ENCODE measurements around the gene NGLY1.

The NGLY1 gene

DNA sequence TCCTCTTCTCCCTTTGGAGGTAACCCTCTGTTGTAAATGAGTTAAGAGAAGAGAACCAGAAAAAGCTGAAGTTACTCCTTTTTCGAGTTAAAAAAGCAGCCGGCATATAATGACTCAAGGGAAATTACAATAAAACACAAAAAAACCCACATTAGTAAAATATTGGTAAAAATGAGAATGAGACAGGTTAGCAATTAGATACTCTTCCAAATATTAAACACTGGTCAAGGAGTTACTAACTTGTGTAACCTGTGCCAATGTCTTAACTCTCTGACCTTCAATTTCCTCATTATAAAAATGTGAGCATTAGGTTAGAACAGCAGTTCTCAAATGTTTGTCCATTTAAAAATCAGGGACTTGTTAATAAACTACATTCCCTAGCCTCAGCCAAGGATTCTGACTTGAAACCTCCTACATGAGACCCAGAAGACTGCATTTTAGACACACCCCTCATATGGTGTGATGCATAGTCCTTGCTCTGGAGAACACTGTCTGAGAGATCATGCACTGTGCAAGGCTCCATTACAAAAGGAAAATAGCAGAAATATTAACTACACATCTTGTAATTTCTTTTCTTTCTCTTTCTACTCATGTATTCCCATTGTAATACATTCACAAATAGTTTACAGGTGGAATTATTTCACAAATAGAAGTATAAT is 75.8 kb downstream of the NGLY1 start:
- DNase-seq (ENCODE audit: low read depth): no peak

GRCh38 chr3:25706213-25706612 is 77.0 kb downstream of the NGLY1 start:
- DNase-seq (ENCODE audit: low read depth): no peak

DNA sequence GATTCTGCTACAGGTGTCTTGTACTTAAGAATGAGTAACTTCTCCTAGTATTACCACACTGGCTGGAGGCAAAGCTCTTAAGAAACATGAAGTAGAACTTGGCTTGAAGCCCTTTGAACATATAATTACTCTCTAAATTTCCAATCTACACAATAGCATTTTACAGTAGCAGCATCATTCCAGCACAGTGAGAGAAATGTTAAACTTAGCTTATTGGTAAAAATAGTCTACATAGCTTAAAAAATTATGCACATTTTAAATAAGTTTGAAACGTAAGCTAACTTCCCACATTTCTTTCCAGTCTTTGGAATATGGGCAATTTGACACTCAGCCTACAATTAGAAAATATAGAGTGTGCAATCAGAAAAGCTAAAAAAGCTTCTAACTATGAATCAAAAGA is 85.7 kb downstream of the NGLY1 start:
- no peak for DNase-seq (ENCODE audit: low read depth)

DNA sequence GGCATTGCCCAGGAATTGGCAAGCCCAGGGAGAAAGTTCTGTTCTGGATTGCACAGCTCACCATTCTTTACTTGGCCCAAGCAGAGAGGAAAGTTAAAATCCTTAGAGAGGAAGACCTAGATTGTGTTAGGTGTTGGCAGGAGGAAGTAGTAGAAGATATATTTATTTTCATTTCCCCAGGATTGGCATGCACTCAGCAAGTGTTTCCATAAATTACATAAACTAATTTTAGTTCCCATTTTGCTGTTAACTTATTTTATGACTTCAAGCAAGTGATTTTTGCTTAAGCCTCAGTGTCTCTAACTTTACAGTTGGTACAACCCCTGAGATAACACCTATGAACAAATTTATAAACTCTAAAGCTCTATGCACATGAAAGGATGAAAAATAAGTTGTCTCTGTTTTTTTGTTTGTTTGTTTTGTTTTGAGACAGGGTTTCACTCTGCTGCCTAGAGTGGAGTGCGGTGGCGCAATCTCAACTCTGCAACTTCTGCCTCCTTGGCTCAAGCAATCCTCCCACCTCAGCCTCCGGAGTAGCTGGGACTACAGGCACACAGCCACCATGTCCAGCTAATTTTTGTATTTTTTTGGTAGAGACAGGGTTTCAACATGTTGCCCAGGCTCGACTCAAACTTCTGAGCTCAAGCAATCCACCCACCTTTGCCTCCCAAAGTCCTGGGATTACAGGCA is 87.4 kb downstream of the NGLY1 start:
- no peak for DNase-seq (ENCODE audit: low read depth)

- DNase-seq (ENCODE audit: low read depth): no peak
Observed at GRCh38 chr3:25693238-25693637, 90.0 kb downstream of the NGLY1 start.

GRCh38 chr3:25692341-25692740 is 90.9 kb downstream of the NGLY1 start:
- DNase-seq (ENCODE audit: low read depth): no peak

DNA sequence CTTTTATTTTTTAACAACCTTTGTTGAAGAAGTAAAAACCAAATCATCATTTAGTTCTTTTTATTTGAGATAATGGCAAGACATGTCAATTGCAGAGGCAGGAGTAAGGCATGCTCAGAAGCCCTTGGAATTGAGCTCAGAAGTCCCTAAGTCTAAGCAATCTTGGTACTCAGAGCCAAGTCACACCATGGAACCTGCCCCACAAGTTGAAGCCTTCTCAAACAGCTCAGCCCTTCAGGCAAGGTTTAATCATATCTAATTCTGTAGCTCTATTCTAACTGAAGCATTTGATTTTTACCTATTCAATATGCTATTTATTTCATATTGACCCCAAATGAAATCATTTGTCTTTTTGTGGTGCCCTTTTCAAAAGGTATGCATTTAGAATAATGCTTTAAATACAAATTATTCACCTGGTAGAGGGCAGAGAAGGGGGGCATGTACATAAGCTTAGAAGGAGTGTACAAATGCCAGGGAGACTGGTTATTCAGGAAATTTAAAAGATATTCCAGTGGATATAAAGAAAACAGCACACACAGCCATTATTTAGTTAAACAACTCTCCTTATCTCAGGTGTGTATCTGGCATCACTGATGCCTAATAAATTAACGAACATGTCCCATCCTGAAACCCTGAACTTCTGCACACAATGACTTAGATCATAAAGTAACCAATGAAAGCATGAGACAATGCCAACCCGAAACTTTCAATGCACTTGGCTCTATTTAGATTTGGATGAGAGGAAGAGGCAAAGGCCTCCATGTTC is 92.3 kb downstream of the NGLY1 start:
- DNase-seq (ENCODE audit: low read depth): no peak

DNA sequence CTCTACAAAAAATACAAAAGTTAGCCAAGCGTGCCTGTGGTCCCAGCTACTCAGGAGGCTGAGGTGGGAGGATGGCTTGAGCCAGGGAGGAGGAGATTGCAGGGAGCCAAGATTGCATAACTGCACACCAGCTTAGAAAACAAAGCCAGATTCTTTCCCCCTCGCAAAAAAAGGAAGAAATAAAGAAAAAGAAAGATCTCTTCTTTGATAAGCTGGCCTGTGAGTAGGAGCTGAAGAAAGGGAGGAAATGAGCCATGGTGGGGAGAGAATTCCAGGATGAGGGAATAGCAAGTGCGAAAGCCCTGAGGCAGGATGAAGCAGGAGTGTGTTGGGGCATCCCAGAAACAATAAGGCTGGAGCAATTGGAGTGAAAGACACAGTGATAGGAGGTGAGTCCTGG is 94.0 kb downstream of the NGLY1 start:
- DNase-seq (ENCODE audit: low read depth): no peak

- DNase-seq (ENCODE audit: low read depth): no peak
Observed at GRCh38 chr3:25687742-25688141, 95.5 kb downstream of the NGLY1 start.

DNA sequence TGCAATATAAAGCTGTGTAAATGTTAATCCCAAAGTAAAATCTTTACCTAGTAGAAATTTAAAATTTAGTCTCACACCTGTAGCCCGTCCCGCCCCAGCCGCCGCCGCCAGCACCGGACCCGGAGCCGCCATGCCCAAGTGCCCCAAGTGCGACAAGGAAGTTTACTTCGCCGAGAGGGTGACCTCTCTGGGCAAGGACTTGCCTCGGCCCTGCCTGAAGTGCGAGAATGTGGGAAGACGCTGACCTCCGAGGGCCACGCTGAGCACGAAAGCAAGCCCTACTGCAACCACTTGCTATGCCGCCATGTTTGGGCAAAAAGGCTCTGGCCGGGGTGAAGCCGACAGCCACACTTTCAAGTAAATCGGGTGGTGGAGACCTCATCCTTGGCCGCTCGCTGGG is 96.5 kb downstream of the NGLY1 start:
- DNase-seq (ENCODE audit: low read depth): no peak

DNA sequence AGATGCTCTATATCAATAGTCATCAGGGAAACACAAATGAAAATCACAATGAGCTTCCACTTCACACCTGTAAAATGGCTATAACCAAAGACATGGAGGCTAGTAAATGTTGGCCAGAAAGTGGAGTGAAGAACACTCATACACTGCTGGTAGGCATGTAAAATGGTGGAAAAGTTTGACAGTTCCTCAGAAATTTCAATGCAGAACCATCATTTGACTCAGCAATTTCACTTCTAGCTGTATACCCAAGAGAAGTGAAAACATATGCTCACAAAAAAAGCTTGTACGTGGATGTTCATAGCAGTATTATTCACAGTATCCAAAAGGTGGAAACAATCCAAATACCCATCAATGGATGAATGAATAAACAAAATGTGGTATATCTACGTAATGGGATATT is 99.4 kb downstream of the NGLY1 start:
- DNase-seq (ENCODE audit: low read depth): no peak

DNA sequence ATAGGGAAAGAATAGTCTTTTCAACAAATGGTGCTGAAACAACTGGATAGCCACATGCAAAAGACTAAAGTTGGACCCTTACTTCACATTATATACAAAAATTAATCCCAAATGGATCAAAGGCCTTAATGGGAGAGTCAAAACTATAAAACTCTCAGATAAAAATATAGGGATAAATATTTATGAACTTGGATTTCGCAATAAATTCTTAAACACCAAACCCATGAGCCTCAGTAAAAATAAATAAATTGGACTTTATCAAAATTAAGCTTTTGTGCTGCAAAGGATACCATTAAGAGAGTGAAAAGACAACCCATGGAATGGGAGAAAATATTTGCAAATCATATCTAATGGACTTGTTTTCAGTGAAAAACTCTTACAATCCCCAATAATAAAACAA is 99.8 kb downstream of the NGLY1 start:
- no peak for DNase-seq (ENCODE audit: low read depth)

DNA sequence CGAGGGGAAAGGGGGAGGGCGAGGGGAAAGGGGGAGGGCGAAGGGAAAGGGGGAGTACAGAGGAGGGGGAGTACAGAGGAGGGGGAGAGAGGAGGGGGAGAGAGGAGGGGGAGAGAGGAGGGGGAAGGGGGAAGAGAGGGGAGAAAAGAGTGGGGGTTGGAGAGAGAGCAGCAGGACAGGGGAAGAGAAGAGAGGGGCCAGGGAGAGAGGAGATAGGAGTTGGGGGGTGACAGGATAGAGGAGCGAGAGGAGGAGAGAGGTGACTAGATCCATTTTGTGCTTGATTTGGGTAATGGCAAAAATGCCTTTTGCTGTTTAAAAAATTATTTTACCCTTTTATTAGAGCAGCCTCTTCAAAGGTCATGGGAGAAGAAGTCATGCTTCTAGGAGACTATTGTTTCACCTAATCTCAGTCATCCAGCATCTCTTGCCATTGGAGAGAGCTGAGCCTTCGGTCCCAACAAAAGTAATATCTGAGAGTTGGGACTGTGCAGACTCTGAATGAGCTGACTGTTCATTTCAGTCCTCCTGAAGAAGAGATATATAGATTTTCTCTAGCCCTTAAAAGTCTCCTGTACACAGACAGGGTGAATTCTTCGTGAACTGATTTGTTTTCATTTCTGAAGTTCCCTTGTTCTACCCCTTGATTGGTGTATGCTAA is 103.5 kb downstream of the NGLY1 start:
- no peak for DNase-seq (ENCODE audit: low read depth)

GRCh38 chr3:25679166-25679565 is 104.1 kb downstream of the NGLY1 start:
- no peak for DNase-seq (ENCODE audit: low read depth)

GRCh38 chr3:25678581-25678980 is 104.7 kb downstream of the NGLY1 start:
- DNase-seq (ENCODE audit: low read depth): no peak

DNA sequence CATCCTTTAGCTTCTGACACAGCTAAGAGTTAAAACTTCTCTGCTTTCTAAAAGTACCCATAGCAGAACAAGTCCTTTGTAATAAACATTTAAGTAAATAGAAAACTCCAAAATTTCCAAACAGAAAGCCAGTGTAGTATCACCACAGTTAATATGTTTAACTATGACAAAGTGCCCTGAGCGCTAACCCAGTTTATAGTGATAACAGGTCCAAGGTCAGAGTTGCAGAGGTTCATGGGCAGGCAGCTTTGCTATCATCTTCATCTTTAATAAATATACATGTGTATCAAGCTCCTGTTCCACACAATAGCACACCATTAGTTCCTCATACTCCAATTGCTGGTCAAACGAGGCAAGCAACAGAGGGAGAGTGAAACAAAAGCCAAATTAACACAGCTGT is 106.1 kb downstream of the NGLY1 start:
- DNase-seq (ENCODE audit: low read depth): no peak

DNA sequence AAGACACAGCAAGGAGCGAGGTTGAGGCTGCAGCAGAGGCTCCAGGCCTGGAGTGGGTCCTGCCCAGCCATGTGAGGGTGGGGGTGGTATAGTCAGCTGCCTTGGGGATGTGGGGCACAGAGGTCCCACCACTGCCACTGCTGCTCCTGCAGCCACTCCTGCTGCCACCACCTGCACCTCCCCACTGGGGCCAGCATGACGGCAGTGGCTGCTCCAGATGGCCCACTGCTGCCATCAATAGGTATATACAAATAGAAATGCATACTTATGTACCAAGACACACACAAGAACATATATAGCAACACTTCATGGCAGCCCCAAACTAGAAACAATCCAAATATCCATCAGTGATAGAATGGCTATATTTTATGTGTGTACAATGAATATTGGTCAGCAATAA is 108.6 kb downstream of the NGLY1 start:
- DNase-seq (ENCODE audit: low read depth): no peak

GRCh38 chr3:25673738-25674298 is 109.4 kb downstream of the NGLY1 start:
- no peak for DNase-seq (ENCODE audit: low read depth)
